Tibial nerve (tissue), 4 donors: ENCODE results near the gene TM4SF18.

Source experiments
- EP300 ChIP-seq, 2 donors: sonication (generic); formaldehyde crosslinking; IDR thresholded peaks; one replicate each; pipeline ENCODE4 v1.6.1; 2017; ENCODE audit warnings: antibody characterized with exemption in 2 of 2, mild to moderate bottlenecking in 1 of 2
- TF ChIP-seq, protein P1 (sequence below), 5 experiments: fragments of 200-600 bp in 3 of 5; fragments of 450-650 bp in 2 of 5; sonication (generic) in 3 of 5; IDR thresholded peaks; one replicate each; pipeline ENCODE4 v1.5.1; 2016 to 2019; ENCODE audit warnings: antibody characterized with exemption in 5 of 5, mild to moderate bottlenecking in 3 of 5, moderate library complexity in 2 of 5

DNA sequence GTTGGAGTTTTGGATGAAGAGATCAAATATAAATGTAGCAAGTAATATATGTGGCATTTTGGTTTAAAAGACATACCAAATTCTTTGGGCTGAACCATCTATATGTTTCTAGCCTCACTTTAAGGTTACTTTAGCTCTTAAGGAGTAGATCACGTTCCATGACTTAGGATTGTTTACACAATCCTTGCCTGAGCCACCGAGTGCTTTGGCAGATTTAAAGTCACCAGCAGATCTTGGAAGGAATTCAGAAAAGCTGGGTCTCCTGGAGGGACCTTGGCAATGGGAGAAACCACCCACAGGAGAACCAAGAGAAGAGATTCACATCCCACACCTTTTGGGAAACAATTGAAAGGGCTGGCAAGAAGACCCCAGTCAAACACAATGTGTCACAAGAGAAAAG is 54.5 kb downstream of the TM4SF18 start:
- TF ChIP-seq, protein P1, sequence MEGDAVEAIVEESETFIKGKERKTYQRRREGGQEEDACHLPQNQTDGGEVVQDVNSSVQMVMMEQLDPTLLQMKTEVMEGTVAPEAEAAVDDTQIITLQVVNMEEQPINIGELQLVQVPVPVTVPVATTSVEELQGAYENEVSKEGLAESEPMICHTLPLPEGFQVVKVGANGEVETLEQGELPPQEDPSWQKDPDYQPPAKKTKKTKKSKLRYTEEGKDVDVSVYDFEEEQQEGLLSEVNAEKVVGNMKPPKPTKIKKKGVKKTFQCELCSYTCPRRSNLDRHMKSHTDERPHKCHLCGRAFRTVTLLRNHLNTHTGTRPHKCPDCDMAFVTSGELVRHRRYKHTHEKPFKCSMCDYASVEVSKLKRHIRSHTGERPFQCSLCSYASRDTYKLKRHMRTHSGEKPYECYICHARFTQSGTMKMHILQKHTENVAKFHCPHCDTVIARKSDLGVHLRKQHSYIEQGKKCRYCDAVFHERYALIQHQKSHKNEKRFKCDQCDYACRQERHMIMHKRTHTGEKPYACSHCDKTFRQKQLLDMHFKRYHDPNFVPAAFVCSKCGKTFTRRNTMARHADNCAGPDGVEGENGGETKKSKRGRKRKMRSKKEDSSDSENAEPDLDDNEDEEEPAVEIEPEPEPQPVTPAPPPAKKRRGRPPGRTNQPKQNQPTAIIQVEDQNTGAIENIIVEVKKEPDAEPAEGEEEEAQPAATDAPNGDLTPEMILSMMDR (IDR thresholded peaks at IDR 0.05): no peak
- TF ChIP-seq EP300 (IDR thresholded peaks at IDR 0.05): no peak
